ENCODE measurements around the gene RSPH10B2. TPM values are rescaled to one million over a fixed set of nuclear protein-coding genes. Genes with fewer than 3 reads are reported as not detected.
"Not testable (repeated sequence)": the region's sequence is repeated elsewhere in the genome, so short reads cannot be mapped to it uniquely, and the experiment has no call there.

The RSPH10B2 gene
- total and polyA plus RNA-seq, 2 of the 13 experiments (the other 11 are each of a cell fraction or from before 2014, with no cell fraction given): 0.31 TPM; not detected in 1

DNA sequence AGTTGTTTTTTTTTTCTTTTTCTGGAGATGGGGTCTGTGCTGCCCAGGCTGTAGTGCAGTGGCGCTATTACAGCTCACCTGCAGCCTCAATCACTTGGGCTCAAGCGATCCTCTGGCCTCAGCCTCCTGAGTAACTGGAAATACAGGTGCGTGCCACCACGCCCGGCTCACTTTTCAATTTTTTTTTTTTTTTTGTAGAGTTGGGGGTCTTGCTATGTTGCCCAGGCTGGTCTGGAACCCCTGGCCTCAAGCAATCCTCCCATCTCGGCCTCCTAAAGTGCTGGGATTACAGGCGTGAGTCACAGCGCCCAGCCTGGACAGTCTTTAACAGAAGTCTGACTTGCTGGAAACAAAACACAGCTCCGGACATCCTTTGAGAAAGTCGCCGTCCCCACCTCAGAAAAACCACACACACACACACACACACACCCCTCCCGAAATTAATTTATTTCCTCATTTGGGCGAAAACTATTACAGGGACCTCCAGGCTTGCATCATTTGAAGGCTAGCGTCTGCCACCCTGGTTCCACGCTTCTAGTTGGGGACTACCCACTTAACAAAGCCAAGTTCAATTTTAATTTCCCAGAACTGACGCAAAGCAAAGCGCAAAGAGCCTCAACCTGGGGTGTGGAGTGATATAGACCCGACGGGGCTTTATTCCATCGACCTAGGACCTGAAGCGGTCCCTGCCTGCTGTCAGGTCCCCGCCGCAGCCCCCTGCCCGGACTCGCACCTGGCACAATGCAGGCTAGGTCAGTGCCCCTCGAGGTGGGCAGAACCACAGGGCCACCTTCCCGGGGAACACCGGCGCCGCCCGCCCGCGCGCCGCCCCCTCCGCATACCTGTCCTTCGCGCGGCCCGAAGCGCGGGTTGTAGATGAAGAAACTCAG lies 71.6 kb downstream of the RSPH10B2 start:
- H2AFZ ChIP-seq (ENCODE audit: low read length); H3K36me3 ChIP-seq (replicated peaks in 1 of 2; ENCODE audit: control insufficient read depth in 1 of 2, insufficient read depth in 2 of 2, low read length in 2 of 2); BruUV-seq (replicated peaks); in situ Hi-C loops (cut with HindIII; ENCODE audit: extremely low pct_ligation_motif_present, low pct_unique_long_range_greater_than_20kb); H3K27ac ChIP-seq (ENCODE audit: extremely low read length, insufficient read depth, low read length); H3K27me3 ChIP-seq (ENCODE audit: control insufficient read depth in 1 of 2, insufficient read depth in 2 of 2, low read length in 2 of 2); DNase-seq (ENCODE audit: low spot score); POLR2A ChIA-PET; H4K20me1 ChIP-seq (ENCODE audit: insufficient read depth, low read length); CTCF ChIA-PET (ENCODE audit: low intra/inter-chr PET ratio, low total read pairs); intact Hi-C loops (cut with micrococcal nuclease; ENCODE audit: unreplicated experiment); H3K9me3 ChIP-seq (ENCODE audit: low read length); H3K79me2 ChIP-seq (ENCODE audit: insufficient read depth, low read length); FAIRE-seq; H3K9ac ChIP-seq (ENCODE audit: insufficient read depth, low read depth, low read length): not testable (repeated sequence)
- H3K4me3 ChIP-seq (replicated peaks in 1 of 3; ENCODE audit: insufficient read depth in 1 of 3, low read depth in 2 of 3, low read length in 3 of 3): peak overlapping the region in 2 of 3 experiments; percentile 43 to 52; a peak in 3 of 6 replicates
- H3K4me2 ChIP-seq (ENCODE audit: low read depth, low read length): peak overlapping the region; percentile 36; the same call in 1 of the 2 replicates
- TF ChIP-seq, protein P1, sequence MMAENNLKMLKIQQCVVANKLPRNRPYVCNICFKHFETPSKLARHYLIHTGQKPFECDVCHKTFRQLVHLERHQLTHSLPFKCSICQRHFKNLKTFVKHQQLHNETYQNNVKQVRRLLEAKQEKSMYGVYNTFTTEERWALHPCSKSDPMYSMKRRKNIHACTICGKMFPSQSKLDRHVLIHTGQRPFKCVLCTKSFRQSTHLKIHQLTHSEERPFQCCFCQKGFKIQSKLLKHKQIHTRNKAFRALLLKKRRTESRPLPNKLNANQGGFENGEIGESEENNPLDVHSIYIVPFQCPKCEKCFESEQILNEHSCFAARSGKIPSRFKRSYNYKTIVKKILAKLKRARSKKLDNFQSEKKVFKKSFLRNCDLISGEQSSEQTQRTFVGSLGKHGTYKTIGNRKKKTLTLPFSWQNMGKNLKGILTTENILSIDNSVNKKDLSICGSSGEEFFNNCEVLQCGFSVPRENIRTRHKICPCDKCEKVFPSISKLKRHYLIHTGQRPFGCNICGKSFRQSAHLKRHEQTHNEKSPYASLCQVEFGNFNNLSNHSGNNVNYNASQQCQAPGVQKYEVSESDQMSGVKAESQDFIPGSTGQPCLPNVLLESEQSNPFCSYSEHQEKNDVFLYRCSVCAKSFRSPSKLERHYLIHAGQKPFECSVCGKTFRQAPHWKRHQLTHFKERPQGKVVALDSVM (CRISPR knock-in tag; IDR thresholded peaks at IDR 0.05): peak; percentile 89
- TF ChIP-seq ZNF121 (CRISPR knock-in tag; IDR thresholded peaks at IDR 0.05): peak; percentile 67
- peaks cover 12% of the 10 kb centered on the region for H3K4me1 ChIP-seq (ENCODE audit: insufficient read depth, low read length)
- WGBS (ENCODE audit: low lambda C conversion rate): 13% methylated on average over 15 of the region's 42 CpGs
- peak; percentile 34 for ATAC-seq

DNA sequence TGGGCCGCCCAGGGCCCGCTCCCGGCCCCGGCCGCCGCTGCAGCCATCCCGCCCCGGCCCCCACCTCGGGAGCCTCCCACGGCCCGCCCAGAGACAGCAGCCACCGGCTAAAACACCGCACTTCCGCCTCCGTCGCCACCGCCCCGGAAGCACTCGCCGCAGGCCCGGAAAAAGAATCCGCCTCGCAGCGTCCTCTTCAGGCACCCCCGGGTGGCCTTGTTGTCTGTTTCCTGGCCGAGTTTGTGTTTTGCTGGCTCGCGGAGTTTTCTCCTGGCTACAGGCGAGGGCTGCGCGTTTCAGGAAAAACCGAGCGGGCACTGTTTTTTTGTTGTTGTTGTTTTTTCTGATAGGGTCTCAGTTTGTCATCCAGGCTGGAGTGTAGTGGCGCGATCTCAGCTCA lies 72.2 kb downstream of the RSPH10B2 start, which contains the start of gene CCZ1B:
Gene CCZ1B (minus strand): TSS at position 125 of the 400 bp plus-strand sequence. CDS start 78 bp downstream, at position 47.
- H3K27ac ChIP-seq (ENCODE audit: extremely low read length, insufficient read depth, low read length): peak within 1 kb of the TSS; percentile 62
- WGBS (ENCODE audit: low lambda C conversion rate): 2% methylated on average over 10 of the region's 35 CpGs
- H3K27me3 ChIP-seq (ENCODE audit: control insufficient read depth in 1 of 2, insufficient read depth in 2 of 2, low read length in 2 of 2); H2AFZ ChIP-seq (ENCODE audit: low read length); in situ Hi-C loops (cut with HindIII; ENCODE audit: extremely low pct_ligation_motif_present, low pct_unique_long_range_greater_than_20kb); intact Hi-C loops (cut with micrococcal nuclease; ENCODE audit: unreplicated experiment); H3K9me3 ChIP-seq (ENCODE audit: low read length); BruUV-seq (replicated peaks); H3K36me3 ChIP-seq (replicated peaks in 1 of 2; ENCODE audit: control insufficient read depth in 1 of 2, insufficient read depth in 2 of 2, low read length in 2 of 2); FAIRE-seq; H4K20me1 ChIP-seq (ENCODE audit: insufficient read depth, low read length); POLR2A ChIA-PET; CTCF ChIA-PET (ENCODE audit: low intra/inter-chr PET ratio, low total read pairs); H3K79me2 ChIP-seq (ENCODE audit: insufficient read depth, low read length): not testable (repeated sequence)
- H3K9ac ChIP-seq (ENCODE audit: insufficient read depth, low read depth, low read length): peak within 1 kb of the TSS; percentile 69
- ATAC-seq (peak; percentile 98), DNase-seq (ENCODE audit: low spot score) (peak; percentile 73)
- peaks cover 18% of the 10 kb centered on the region for H3K4me1 ChIP-seq (ENCODE audit: insufficient read depth, low read length)
- peak within 1 kb of the TSS; percentile 63 to 70 (median 68); a peak in 5 of 6 replicates for H3K4me3 ChIP-seq (replicated peaks in 1 of 3; ENCODE audit: insufficient read depth in 1 of 3, low read depth in 2 of 3, low read length in 3 of 3)
- peak within 1 kb of the TSS; percentile 68 for H3K4me2 ChIP-seq (ENCODE audit: low read depth, low read length)
- TF ChIP-seq GATAD1 (CRISPR knock-in tag; IDR thresholded peaks at IDR 0.05): peak; percentile 92
- TF ChIP-seq, protein P2, sequence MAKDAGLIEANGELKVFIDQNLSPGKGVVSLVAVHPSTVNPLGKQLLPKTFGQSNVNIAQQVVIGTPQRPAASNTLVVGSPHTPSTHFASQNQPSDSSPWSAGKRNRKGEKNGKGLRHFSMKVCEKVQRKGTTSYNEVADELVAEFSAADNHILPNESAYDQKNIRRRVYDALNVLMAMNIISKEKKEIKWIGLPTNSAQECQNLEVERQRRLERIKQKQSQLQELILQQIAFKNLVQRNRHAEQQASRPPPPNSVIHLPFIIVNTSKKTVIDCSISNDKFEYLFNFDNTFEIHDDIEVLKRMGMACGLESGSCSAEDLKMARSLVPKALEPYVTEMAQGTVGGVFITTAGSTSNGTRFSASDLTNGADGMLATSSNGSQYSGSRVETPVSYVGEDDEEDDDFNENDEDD (CRISPR knock-in tag; IDR thresholded peaks at IDR 0.05; ENCODE audit: borderline replicate concordance): peak; percentile 35; the same call in 1 of the 2 replicates
- TF ChIP-seq, protein P3, sequence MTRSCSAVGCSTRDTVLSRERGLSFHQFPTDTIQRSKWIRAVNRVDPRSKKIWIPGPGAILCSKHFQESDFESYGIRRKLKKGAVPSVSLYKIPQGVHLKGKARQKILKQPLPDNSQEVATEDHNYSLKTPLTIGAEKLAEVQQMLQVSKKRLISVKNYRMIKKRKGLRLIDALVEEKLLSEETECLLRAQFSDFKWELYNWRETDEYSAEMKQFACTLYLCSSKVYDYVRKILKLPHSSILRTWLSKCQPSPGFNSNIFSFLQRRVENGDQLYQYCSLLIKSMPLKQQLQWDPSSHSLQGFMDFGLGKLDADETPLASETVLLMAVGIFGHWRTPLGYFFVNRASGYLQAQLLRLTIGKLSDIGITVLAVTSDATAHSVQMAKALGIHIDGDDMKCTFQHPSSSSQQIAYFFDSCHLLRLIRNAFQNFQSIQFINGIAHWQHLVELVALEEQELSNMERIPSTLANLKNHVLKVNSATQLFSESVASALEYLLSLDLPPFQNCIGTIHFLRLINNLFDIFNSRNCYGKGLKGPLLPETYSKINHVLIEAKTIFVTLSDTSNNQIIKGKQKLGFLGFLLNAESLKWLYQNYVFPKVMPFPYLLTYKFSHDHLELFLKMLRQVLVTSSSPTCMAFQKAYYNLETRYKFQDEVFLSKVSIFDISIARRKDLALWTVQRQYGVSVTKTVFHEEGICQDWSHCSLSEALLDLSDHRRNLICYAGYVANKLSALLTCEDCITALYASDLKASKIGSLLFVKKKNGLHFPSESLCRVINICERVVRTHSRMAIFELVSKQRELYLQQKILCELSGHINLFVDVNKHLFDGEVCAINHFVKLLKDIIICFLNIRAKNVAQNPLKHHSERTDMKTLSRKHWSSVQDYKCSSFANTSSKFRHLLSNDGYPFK (CRISPR knock-in tag; IDR thresholded peaks at IDR 0.05; ENCODE audit: borderline replicate concordance): 0 out of 2 replicates have a peak, but pooled peaks have one; percentile 55
- TF ChIP-seq, protein P4, sequence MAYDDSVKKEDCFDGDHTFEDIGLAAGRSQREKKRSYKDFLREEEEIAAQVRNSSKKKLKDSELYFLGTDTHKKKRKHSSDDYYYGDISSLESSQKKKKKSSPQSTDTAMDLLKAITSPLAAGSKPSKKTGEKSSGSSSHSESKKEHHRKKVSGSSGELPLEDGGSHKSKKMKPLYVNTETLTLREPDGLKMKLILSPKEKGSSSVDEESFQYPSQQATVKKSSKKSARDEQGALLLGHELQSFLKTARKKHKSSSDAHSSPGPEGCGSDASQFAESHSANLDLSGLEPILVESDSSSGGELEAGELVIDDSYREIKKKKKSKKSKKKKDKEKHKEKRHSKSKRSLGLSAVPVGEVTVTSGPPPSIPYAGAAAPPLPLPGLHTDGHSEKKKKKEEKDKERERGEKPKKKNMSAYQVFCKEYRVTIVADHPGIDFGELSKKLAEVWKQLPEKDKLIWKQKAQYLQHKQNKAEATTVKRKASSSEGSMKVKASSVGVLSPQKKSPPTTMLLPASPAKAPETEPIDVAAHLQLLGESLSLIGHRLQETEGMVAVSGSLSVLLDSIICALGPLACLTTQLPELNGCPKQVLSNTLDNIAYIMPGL (CRISPR knock-in tag; IDR thresholded peaks at IDR 0.05; ENCODE audit: borderline replicate concordance in 1 of 2, low read depth in 1 of 2): peak in 1 of 2 experiments; percentile 78; a peak in 1 of 4 replicates

Data from HepG2 (cell line).